GM12878 (cell line): ENCODE data around the gene FAM184B. TPM values are rescaled to one million over a fixed set of nuclear protein-coding genes. Genes with fewer than 3 reads are reported as not detected.

Experiments used
- ATAC-seq: fragments of 200-7000 bp; cut with Tn5 transposase; 3 replicates; pipeline ENCODE4 v1.9.1; 2020; ENCODE audit warnings: mild to moderate bottlenecking, moderate library complexity
- BruUV-seq: library from RNA; stranded (reverse); fragments of 400-500 nt; replicated peaks from 2 replicates; lab custom pipeline; 2021; lab: Mats Ljungman, UMichigan
- CTCF ChIA-PET: fragments of 300-600 bp; sonication (Branson Sonifier 250); formaldehyde crosslinking; extraction: SDS; loops from one replicate; lab custom pipeline; 2021; ENCODE audit warnings: inconsistent platforms; lab: Yijun Ruan, JAX
- POLR2A ChIA-PET: fragments of 350-600 bp; formaldehyde crosslinking; extraction: SDS; loops from one replicate; lab custom pipeline; 2021; ENCODE audit warnings: inconsistent platforms; lab: Charles Lee
- RAD21 ChIA-PET: fragments of 300-600 bp; sonication (Branson Sonifier 250); formaldehyde crosslinking; loops from one replicate; lab custom pipeline; 2023; ENCODE audit warnings: antibody characterized with exemption; ENCODE audit not compliant: unreplicated experiment; lab: Charles Lee
- SMC1A ChIA-PET: fragments of 300-600 bp; sonication (Branson Sonifier 250); formaldehyde crosslinking; loops from one replicate; lab custom pipeline; 2023; ENCODE audit not compliant: unreplicated experiment, uncharacterized antibody; lab: Charles Lee
- DNase-seq: peaks from one replicate; pipeline ENCODE4 v3.0.0-alpha.2; 2011; ENCODE audit warnings: low read depth, low spot score
- FAIRE-seq: peaks from 3 replicates; lab custom pipeline; 2011; peaks lifted over from hg19 to GRCh38; lab: Jason Lieb, UNC
- H2AFZ ChIP-seq: 2 replicates; pipeline ENCODE4 v1.6.0; 2011; ENCODE audit warnings: low read depth, low read length, control low read depth; ENCODE audit not compliant: control insufficient read depth
- H3K27ac ChIP-seq: 2 replicates; pipeline ENCODE4 v1.5.1; 2011; ENCODE audit warnings: control low read depth; ENCODE audit not compliant: control insufficient read depth, insufficient read depth
- H3K27me3 ChIP-seq, 2 experiments: replicated peaks in 1 of 2; 2 replicates each; pipeline versions ENCODE4 v1.6.0 to v1.6.1; 2011; ENCODE audit warnings: low read length in 1 of 2; ENCODE audit not compliant: control insufficient read depth in 2 of 2, insufficient read depth in 2 of 2
- H3K36me3 ChIP-seq, 2 experiments: 2 replicates each; pipeline ENCODE4 v1.5.1; 2011; ENCODE audit warnings: low read length in 1 of 2; ENCODE audit not compliant: control insufficient read depth in 2 of 2, insufficient read depth in 2 of 2
- H3K4me1 ChIP-seq: 2 replicates; pipeline ENCODE4 v1.6.1; 2011; ENCODE audit warnings: mild to moderate bottlenecking, low read length, moderate library complexity, mixed read lengths; ENCODE audit not compliant: control insufficient read depth, insufficient read depth
- H3K4me2 ChIP-seq: 2 replicates; pipeline ENCODE4 v1.6.0; 2011; ENCODE audit warnings: control low read depth; ENCODE audit not compliant: control insufficient read depth, insufficient read depth
- H3K4me3 ChIP-seq: fragments of 200-600 bp; sonication (generic); 2 replicates; pipeline ENCODE4 v1.5.1; 2016
- H3K79me2 ChIP-seq: 2 replicates; pipeline ENCODE4 v1.6.0; 2011; ENCODE audit warnings: low read length; ENCODE audit not compliant: control insufficient read depth, insufficient read depth
- H3K9ac ChIP-seq: 2 replicates; pipeline ENCODE4 v1.8.0; 2011; ENCODE audit warnings: low read length, control low read depth, mixed read lengths; ENCODE audit not compliant: control insufficient read depth, insufficient read depth
- H3K9me3 ChIP-seq: replicated peaks from 3 replicates; pipeline ENCODE4 v1.5.1; 2011; ENCODE audit warnings: mild to moderate bottlenecking, low read length; ENCODE audit not compliant: control insufficient read depth, insufficient read depth
- H4K20me1 ChIP-seq: 2 replicates; pipeline ENCODE4 v1.6.0; 2011; ENCODE audit not compliant: control insufficient read depth, insufficient read depth
- BCL11A ChIP-seq: IDR thresholded peaks from 2 replicates; pipeline ENCODE4 v1.6.1; 2011; ENCODE audit warnings: low read depth, low read length
- IKZF1 ChIP-seq: fragments of 450-650 bp; conservative IDR thresholded peaks from 2 replicates; pipeline ENCODE4 v1.6.1; 2017; ENCODE audit warnings: antibody characterized with exemption, mild to moderate bottlenecking
- IRF4 ChIP-seq: IDR thresholded peaks from 2 replicates; pipeline ENCODE4 v1.6.1; 2011; ENCODE audit warnings: low read depth, low read length
- JUND ChIP-seq: IDR thresholded peaks from 2 replicates; pipeline ENCODE4 v1.6.1; 2012; ENCODE audit warnings: low read depth, mild to moderate bottlenecking, low read length, improper control_type of control experiment, moderate library complexity
- NFIC ChIP-seq: IDR thresholded peaks from 2 replicates; pipeline ENCODE4 v1.6.1; 2012; ENCODE audit warnings: low read depth, mild to moderate bottlenecking, inconsistent platforms, low read length, moderate library complexity
- POLR2AphosphoS5 ChIP-seq: IDR thresholded peaks from 2 replicates; pipeline ENCODE4 v1.6.1; 2011; ENCODE audit warnings: mild to moderate bottlenecking, low read length, inconsistent platforms
- RBBP5 ChIP-seq: fragments of 200-600 bp; sonication (generic); conservative IDR thresholded peaks from 2 replicates; pipeline ENCODE4 v1.6.1; 2016
- RCOR1 ChIP-seq: conservative IDR thresholded peaks from 2 replicates; pipeline ENCODE4 v1.6.1; 2012; ENCODE audit warnings: low read depth, low read length, improper control_type of control experiment
- SMARCA5 ChIP-seq: fragments of 450-650 bp; IDR thresholded peaks from 2 replicates; pipeline ENCODE4 v1.6.1; 2017; ENCODE audit warnings: mild to moderate bottlenecking
- SMC3 ChIP-seq: IDR thresholded peaks from 2 replicates; pipeline ENCODE4 v1.6.1; 2011; ENCODE audit warnings: low read length, improper control_type of control experiment, borderline replicate concordance
- SREBF2 ChIP-seq: IDR thresholded peaks from 2 replicates; pipeline ENCODE4 v1.6.1; 2012; ENCODE audit warnings: mild to moderate bottlenecking, low read length
- TBL1XR1 ChIP-seq: IDR thresholded peaks from 2 replicates; pipeline ENCODE4 v1.6.1; 2012; ENCODE audit warnings: low read depth, low read length, improper control_type of control experiment
- ZSCAN29 ChIP-seq: fragments of 450-650 bp; IDR thresholded peaks from 2 replicates; pipeline ENCODE4 v1.6.1; 2017; ENCODE audit warnings: mild to moderate bottlenecking, moderate library complexity
- WGBS: methylation state at CpG from one replicate; pipeline ENCODE4 v1.1.6; 2016; ENCODE audit warnings: low lambda C conversion rate; ENCODE audit not compliant: insufficient replicate concordance, insufficient coverage; ENCODE audit errors: missing lambda C conversion rate; 5-methylcytosine and 5-hydroxymethylcytosine counted together
- in situ Hi-C: fragments of 300-500 bp; cut with MboI; formaldehyde crosslinking; loops from 9 replicates; pipeline ENCODE4 v1.14.3; 2018; ENCODE audit warnings: mixed read lengths
- intact Hi-C: fragments of 100-400 bp; cut with micrococcal nuclease; formaldehyde crosslinking; loops from one replicate; pipeline ENCODE4 v1.14.2; 2022; ENCODE audit not compliant: unreplicated experiment
- polyA plus RNA-seq, 11 experiments: library from polyadenylated mRNA; depleted of rRNA in 4 of 11; unstranded in 6 of 11; stranded (reverse) in 5 of 11; fragments of >200 nt; fragmentation: Nextera tagmentation in 4 of 11; fragmentation: Illumina TruSeq in 1 of 11; extraction: Ambion mirVana in 4 of 11; extraction: Trizol in 1 of 11; gene quantifications; 1 replicate in 1 of 11; 2 replicates in 10 of 11; pipeline versions ENCODE4 v1.2.1 to v1.2.3, GENCODE V29; 2011 to 2016; ENCODE audit warnings: inconsistent platforms in 2 of 11, missing spikeins in 2 of 11, low read depth in 1 of 11
- total RNA-seq, 4 experiments: library from RNA; depleted of rRNA in 3 of 4; stranded (reverse); fragments of >200 nt in 3 of 4; fragmentation: Illumina TruSeq in 1 of 4; extraction: Trizol in 1 of 4; gene quantifications; 2 replicates each; pipeline versions ENCODE4 v1.2.1 to v1.2.3, GENCODE V29; 2013 to 2021
- TF ChIP-seq, protein P1 (sequence below): IDR thresholded peaks from 2 replicates; pipeline ENCODE4 v1.6.1; 2012; ENCODE audit warnings: low read length, inconsistent platforms
- TF ChIP-seq, protein P2 (sequence below): fragments of 450-650 bp; formaldehyde crosslinking; IDR thresholded peaks from 2 replicates; pipeline ENCODE4 v1.4.0; 2020; ENCODE audit warnings: mild to moderate bottlenecking, moderate library complexity

FAM184B gene
- total and polyA plus RNA-seq, 10 of the 15 experiments (the other 5 are each of a cell fraction or from before 2014, with no cell fraction given): under 0.01 TPM; not detected in 9

DNA sequence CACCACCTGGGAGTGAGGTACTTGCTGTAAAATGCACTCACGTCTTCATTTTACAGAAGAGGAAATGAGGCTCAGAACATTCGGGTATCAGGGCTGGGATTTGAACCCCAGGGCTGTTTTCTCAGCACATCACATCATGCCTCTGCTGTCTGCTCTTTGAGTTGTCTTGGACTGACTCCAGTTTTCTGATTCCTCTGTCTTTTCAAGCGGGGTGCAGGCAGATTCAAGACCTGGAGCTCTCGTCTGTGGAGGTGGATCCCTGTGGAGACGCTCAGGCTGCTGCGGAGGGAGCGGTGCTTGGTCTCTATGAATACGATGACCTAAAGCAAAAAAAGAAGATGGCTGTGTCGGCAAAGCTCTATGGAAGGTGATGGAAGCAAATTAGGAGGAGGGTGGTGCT, 198.1 kb downstream of the FAM184B start:
- Histone ChIP-seq H3K4me2 (no peak overlapping the region), H4K20me1 (no peaks in the 10 kb centered on the region), H3K9me3 (no peaks in the 10 kb centered on the region), H2AFZ (no peak overlapping the region), H3K36me3 (peaks cover 19 to 46% of the 10 kb centered on the region in 2 experiments), H3K27ac (no peak overlapping the region), H3K4me1 (no peaks in the 10 kb centered on the region), H3K79me2 (peaks cover 31% of the 10 kb centered on the region), H3K9ac (no peak overlapping the region), H3K4me3 (no peak overlapping the region), H3K27me3 (no peaks in the 10 kb centered on the region)
- ATAC-seq (no peak), DNase-seq (no peak), FAIRE-seq (no peak)
- BruUV-seq: no TSS peak
- 93% methylated on average over 9 of the region's 9 CpGs for WGBS
- no peak for TF ChIP-seq IRF4
- no peak for TF ChIP-seq SREBF2
- TF ChIP-seq RCOR1: no peak
- TF ChIP-seq BCL11A: no peak
- TF ChIP-seq, protein P1, sequence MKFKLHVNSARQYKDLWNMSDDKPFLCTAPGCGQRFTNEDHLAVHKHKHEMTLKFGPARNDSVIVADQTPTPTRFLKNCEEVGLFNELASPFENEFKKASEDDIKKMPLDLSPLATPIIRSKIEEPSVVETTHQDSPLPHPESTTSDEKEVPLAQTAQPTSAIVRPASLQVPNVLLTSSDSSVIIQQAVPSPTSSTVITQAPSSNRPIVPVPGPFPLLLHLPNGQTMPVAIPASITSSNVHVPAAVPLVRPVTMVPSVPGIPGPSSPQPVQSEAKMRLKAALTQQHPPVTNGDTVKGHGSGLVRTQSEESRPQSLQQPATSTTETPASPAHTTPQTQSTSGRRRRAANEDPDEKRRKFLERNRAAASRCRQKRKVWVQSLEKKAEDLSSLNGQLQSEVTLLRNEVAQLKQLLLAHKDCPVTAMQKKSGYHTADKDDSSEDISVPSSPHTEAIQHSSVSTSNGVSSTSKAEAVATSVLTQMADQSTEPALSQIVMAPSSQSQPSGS: no peak
- no peak for TF ChIP-seq JUND
- intact Hi-C loops: loop anchor here (1.0 kb wide), 1 partner anchor 9 kb away; no protein-coding TSS in a partner anchor
- ChIA-PET SMC1A (interaction anchor here (1.4 kb wide), 1 partner anchor 12 kb away, joined by 4 read pairs; no protein-coding TSS in a partner anchor), POLR2A (interaction anchor here (1.4 kb wide), 1 partner anchor 32 kb away, joined by 3 read pairs; no protein-coding TSS in a partner anchor), CTCF (interaction anchor here (0.7 kb wide), 1 partner anchor 68 kb away, joined by 3 read pairs; no protein-coding TSS in a partner anchor), RAD21 (no interaction called here)
- in situ Hi-C loops: no loop called here

DNA sequence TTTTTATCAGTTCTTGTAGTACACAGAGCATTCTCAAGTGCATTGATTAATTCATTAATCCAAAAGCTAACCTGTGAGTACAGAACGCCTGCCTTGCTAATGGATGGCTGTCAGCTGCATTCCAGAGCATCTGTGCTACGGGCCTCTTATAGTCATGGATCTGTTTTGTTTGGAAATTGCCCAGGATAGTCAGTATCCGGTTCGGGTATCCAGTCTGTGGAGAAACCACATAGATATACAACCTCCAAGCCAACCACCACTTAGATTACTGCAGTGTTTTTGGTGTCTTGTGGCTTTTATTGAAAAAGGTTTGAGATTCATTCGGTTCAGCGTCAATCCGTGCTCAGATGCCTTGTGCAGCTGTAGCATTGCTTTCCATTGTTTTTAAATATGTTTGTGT, 200.5 kb downstream of the FAM184B start:
- no peak overlapping the region for H3K4me2 ChIP-seq
- ChIA-PET SMC1A (no interaction called here), RAD21 (interaction anchor here (1.4 kb wide), 1 partner anchor 33 kb away, joined by 3 read pairs; the partner anchor contains the start of gene MED28), POLR2A (no interaction called here), CTCF (no interaction called here)
- no peak overlapping the region for H3K9ac ChIP-seq
- H4K20me1 ChIP-seq: no peaks in the 10 kb centered on the region
- peaks cover 41% of the 10 kb centered on the region for H3K79me2 ChIP-seq
- no peak overlapping the region for H3K4me3 ChIP-seq
- H3K4me1 ChIP-seq: peaks cover 4% of the 10 kb centered on the region
- H3K27ac ChIP-seq: no peak overlapping the region
- WGBS: 93% methylated on average over 7 of the region's 7 CpGs
- in situ Hi-C loops (no loop called here), intact Hi-C loops (no loop called here)
- DNase-seq (no peak), ATAC-seq (no peak), FAIRE-seq (no peak)
- peaks cover 16 to 27% of the 10 kb centered on the region in 2 experiments for H3K36me3 ChIP-seq
- H3K27me3 ChIP-seq: no peaks in the 10 kb centered on the region
- H2AFZ ChIP-seq: no peak overlapping the region
- no TSS peak for BruUV-seq
- no peaks in the 10 kb centered on the region for H3K9me3 ChIP-seq
- TF ChIP-seq RBBP5 (no peak), SMC3 (no peak), SMARCA5 (no peak), NFIC (no peak), POLR2AphosphoS5 (no peak), ZSCAN29 (no peak), TBL1XR1 (no peak), IKZF1 (no peak)
- TF ChIP-seq, protein P2, sequence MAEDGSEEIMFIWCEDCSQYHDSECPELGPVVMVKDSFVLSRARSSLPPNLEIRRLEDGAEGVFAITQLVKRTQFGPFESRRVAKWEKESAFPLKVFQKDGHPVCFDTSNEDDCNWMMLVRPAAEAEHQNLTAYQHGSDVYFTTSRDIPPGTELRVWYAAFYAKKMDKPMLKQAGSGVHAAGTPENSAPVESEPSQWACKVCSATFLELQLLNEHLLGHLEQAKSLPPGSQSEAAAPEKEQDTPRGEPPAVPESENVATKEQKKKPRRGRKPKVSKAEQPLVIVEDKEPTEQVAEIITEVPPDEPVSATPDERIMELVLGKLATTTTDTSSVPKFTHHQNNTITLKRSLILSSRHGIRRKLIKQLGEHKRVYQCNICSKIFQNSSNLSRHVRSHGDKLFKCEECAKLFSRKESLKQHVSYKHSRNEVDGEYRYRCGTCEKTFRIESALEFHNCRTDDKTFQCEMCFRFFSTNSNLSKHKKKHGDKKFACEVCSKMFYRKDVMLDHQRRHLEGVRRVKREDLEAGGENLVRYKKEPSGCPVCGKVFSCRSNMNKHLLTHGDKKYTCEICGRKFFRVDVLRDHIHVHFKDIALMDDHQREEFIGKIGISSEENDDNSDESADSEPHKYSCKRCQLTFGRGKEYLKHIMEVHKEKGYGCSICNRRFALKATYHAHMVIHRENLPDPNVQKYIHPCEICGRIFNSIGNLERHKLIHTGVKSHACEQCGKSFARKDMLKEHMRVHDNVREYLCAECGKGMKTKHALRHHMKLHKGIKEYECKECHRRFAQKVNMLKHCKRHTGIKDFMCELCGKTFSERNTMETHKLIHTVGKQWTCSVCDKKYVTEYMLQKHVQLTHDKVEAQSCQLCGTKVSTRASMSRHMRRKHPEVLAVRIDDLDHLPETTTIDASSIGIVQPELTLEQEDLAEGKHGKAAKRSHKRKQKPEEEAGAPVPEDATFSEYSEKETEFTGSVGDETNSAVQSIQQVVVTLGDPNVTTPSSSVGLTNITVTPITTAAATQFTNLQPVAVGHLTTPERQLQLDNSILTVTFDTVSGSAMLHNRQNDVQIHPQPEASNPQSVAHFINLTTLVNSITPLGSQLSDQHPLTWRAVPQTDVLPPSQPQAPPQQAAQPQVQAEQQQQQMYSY (CRISPR knock-in tag): no peak
